ENCODE measurements around the gene VPS50.

The VPS50 gene

DNA sequence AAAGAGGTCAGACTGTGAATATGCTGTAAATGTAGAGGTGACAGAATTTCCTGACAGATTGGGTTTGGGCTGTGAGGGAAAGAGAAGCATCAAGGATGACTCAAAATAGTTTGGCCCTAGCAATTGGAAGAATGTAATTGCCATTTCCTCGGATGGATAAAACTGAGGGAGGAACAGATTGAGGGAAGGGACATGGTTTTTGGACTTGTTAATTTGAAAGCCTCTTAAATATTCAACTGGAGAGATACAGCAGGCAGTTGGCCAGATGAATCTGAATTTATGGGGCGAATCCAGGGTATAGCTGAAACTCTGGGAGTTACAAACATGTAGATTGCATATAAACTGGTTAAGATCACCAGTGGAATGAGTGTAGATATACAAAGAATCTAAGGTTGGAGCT is 3.4 kb downstream of the VPS50 start:
- no peak overlapping the region for H3K4me3 ChIP-seq (ENCODE audit: low read depth, low read length)
- no peak for DNase-seq (ENCODE audit: low read depth, low spot score)
- in situ Hi-C loops (cut with HindIII; ENCODE audit: low sequenced_read_pairs), result no loop called here
- TF ChIP-seq, protein P1, sequence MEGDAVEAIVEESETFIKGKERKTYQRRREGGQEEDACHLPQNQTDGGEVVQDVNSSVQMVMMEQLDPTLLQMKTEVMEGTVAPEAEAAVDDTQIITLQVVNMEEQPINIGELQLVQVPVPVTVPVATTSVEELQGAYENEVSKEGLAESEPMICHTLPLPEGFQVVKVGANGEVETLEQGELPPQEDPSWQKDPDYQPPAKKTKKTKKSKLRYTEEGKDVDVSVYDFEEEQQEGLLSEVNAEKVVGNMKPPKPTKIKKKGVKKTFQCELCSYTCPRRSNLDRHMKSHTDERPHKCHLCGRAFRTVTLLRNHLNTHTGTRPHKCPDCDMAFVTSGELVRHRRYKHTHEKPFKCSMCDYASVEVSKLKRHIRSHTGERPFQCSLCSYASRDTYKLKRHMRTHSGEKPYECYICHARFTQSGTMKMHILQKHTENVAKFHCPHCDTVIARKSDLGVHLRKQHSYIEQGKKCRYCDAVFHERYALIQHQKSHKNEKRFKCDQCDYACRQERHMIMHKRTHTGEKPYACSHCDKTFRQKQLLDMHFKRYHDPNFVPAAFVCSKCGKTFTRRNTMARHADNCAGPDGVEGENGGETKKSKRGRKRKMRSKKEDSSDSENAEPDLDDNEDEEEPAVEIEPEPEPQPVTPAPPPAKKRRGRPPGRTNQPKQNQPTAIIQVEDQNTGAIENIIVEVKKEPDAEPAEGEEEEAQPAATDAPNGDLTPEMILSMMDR (IDR thresholded peaks at IDR 0.05; ENCODE audit: low read depth, low read length), result no peak

GRCh38 chr7:93238131-93238530 is 6.0 kb downstream of the VPS50 start:
- in situ Hi-C loops (cut with HindIII; ENCODE audit: low sequenced_read_pairs), result no loop called here
- no peak for DNase-seq (ENCODE audit: low read depth, low spot score)
- TF ChIP-seq, protein P1 (IDR thresholded peaks at IDR 0.05; ENCODE audit: low read depth, low read length), result no peak
- H3K4me3 ChIP-seq (ENCODE audit: low read depth, low read length), result no peak overlapping the region

DNA sequence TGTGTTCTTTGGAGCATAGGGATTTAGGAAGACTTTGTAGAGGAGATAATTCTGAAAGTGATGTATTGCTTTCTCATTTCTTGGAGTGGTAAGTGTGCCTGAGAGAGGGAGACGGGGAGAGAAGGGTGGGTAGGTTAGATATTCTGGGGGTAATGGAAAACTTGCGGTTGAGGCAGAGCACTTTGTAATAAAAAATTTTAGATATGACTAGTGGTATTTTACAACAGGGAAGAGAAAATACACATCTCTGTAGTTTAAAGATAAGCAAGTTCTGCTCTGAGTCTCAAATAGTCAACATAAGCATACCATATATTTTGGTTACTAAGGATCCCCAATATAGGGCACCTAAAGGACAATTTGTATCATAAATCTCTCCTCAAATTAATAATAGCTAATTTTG is 6.6 kb downstream of the VPS50 start:
- in situ Hi-C loops (cut with HindIII; ENCODE audit: low sequenced_read_pairs), result no loop called here
- DNase-seq (ENCODE audit: low read depth, low spot score), result no peak
- TF ChIP-seq, protein P1 (IDR thresholded peaks at IDR 0.05; ENCODE audit: low read depth, low read length), result no peak
- no peak overlapping the region for H3K4me3 ChIP-seq (ENCODE audit: low read depth, low read length)

- DNase-seq (ENCODE audit: low read depth, low spot score), result no peak
- in situ Hi-C loops (cut with HindIII; ENCODE audit: low sequenced_read_pairs), result no loop called here
- TF ChIP-seq, protein P1 (IDR thresholded peaks at IDR 0.05; ENCODE audit: low read depth, low read length), result no peak
- no peak overlapping the region for H3K4me3 ChIP-seq (ENCODE audit: low read depth, low read length)
Measured at GRCh38 chr7:93239824-93240223, 7.7 kb downstream of the VPS50 start.

GRCh38 chr7:93242106-93242505 is 9.9 kb downstream of the VPS50 start:
- in situ Hi-C loops (cut with HindIII; ENCODE audit: low sequenced_read_pairs), result no loop called here
- H3K4me3 ChIP-seq (ENCODE audit: low read depth, low read length), result no peak overlapping the region
- no peak for DNase-seq (ENCODE audit: low read depth, low spot score)
- TF ChIP-seq, protein P1 (IDR thresholded peaks at IDR 0.05; ENCODE audit: low read depth, low read length), result no peak

GRCh38 chr7:93245525-93246432 is 13.6 kb downstream of the VPS50 start:
- in situ Hi-C loops (cut with HindIII; ENCODE audit: low sequenced_read_pairs), result no loop called here
- peak; percentile 48 for DNase-seq (ENCODE audit: low read depth, low spot score)
- TF ChIP-seq, protein P1 (IDR thresholded peaks at IDR 0.05; ENCODE audit: low read depth, low read length), result peak; percentile 34
- no peak overlapping the region for H3K4me3 ChIP-seq (ENCODE audit: low read depth, low read length)
